ENCODE data around the gene IFNA16.
"Not testable (repeated sequence)": the region's sequence is repeated elsewhere in the genome, so short reads cannot be mapped to it uniquely, and the experiment has no call there.

The IFNA16 gene

DNA sequence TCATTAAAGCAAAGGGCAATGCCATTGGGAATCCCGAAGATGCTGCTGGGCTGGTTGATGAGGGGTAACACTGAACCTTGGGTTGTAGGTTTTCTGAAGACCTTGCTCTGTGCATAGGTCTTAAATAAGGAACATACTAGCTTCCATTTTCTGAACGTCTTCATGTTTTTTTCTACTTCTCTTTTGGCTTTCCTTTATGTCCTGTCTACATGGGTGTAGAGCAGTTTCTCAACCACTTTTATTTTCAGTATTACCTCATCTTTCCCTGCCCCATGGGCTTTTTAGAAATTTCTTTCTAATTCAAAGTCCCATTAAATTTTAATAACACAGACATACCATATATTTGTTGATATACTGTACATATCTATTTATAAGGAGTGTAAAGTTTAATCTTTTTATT, 22.8 kb upstream of the IFNA16 start, which contains the start of gene IFNA14:
TSS of gene IFNA14 (minus strand) at position 95 of the 400 bp plus-strand sequence. CDS start at position 25, 70 bp downstream.
- H3K4me1 ChIP-seq (ENCODE audit: insufficient read depth, insufficient read length): no peaks in the 10 kb centered on the region
- DNase-seq (ENCODE audit: low read depth, low spot score): no peak
- H3K4me3 ChIP-seq (ENCODE audit: insufficient read length, low read depth): no peak within 1 kb of the TSS
- H3K36me3 ChIP-seq (ENCODE audit: insufficient read depth, insufficient read length, low read length): no peaks in the 10 kb centered on the region
- TF ChIP-seq ZNF274 (IDR thresholded peaks at IDR 0.05; ENCODE audit: low read depth, low read length): no peak
- TF ChIP-seq YY1 (IDR thresholded peaks at IDR 0.05; ENCODE audit: insufficient read depth, insufficient read length): no peak
- no peak for TF ChIP-seq SUZ12 (IDR thresholded peaks at IDR 0.05; ENCODE audit: extremely low read depth, insufficient read depth, insufficient read length)
- H3K9me3 ChIP-seq (ENCODE audit: insufficient read depth, low read length): no peaks in the 10 kb centered on the region
- no peak within 1 kb of the TSS for H3K9ac ChIP-seq (ENCODE audit: insufficient read length, low read depth)
- no peaks in the 10 kb centered on the region for H3K27me3 ChIP-seq (ENCODE audit: insufficient read depth, insufficient read length)

DNA sequence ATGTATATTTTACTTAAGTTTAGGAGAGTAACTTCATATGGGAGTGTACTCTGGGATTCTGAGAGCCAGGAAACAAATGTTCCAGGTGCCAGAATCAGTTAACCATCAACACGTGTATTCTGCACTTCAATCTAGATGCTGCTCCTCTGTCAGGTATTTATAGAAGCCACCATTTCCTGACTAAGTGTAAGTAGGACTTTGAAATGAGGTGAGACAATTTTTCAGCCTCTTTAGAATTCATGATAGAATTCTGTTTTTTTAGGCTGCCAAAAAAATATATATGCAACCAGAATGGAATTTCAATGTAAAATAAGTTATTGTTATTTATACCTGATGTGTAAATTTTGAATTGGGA, 19.2 kb upstream of the IFNA16 start:
- not testable (repeated sequence) for H3K27me3 ChIP-seq (ENCODE audit: insufficient read depth, insufficient read length); DNase-seq (ENCODE audit: low read depth, low spot score)

DNA sequence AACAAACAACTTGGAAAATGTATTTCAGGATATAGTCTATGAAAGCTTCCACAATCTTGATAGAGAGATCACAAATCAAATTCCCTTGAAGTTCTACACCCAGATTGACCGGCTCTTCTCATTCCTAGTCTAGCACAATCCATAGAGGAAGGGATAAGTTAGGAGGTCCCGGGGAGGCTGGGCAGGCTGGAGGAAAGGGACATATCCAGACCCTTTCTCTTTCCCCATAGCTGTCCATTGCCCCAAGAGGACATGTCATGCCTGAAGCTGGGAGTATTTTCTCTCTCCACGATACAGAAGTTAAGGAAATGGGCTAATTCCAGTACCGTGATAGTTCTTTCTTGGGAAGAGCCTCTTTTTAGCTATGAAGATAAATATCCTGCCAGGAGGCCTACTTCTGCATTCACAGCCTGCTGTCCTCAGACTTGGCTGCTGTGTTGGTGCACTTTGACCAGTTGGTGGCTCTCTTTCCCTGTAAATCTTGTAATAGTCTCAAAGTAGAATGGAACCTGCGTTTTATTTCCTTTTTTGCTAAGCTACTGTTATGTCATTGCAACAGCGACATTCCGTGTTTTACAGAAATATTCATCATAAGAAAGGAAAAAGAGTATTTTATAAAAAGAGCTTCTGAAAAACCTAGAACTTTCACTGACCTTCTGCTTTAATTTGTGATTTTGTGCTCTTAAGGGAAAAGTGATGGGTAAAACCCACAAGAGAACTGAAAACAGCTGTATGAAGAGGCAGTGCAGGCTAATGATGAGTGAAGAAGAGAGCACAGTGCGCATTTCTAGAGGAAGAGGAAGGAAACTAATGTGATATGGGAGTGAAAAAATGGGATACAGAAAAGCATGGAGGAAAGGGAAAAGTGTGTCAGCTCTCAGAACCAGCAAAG, 18.6 kb upstream of the IFNA16 start:
- not testable (repeated sequence) for H3K36me3 ChIP-seq (ENCODE audit: insufficient read depth, insufficient read length, low read length); H3K4me1 ChIP-seq (ENCODE audit: insufficient read depth, insufficient read length); H3K9ac ChIP-seq (ENCODE audit: insufficient read length, low read depth); H3K9me3 ChIP-seq (ENCODE audit: insufficient read depth, low read length); H3K4me3 ChIP-seq (ENCODE audit: insufficient read length, low read depth); H3K27me3 ChIP-seq (ENCODE audit: insufficient read depth, insufficient read length); DNase-seq (ENCODE audit: low read depth, low spot score)

More for the DNA sequence above, 19.2 kb upstream of the IFNA16 start:
- H3K9ac ChIP-seq (ENCODE audit: insufficient read length, low read depth); H3K4me3 ChIP-seq (ENCODE audit: insufficient read length, low read depth); H3K36me3 ChIP-seq (ENCODE audit: insufficient read depth, insufficient read length, low read length); H3K9me3 ChIP-seq (ENCODE audit: insufficient read depth, low read length); H3K4me1 ChIP-seq (ENCODE audit: insufficient read depth, insufficient read length): not testable (repeated sequence)

DNA sequence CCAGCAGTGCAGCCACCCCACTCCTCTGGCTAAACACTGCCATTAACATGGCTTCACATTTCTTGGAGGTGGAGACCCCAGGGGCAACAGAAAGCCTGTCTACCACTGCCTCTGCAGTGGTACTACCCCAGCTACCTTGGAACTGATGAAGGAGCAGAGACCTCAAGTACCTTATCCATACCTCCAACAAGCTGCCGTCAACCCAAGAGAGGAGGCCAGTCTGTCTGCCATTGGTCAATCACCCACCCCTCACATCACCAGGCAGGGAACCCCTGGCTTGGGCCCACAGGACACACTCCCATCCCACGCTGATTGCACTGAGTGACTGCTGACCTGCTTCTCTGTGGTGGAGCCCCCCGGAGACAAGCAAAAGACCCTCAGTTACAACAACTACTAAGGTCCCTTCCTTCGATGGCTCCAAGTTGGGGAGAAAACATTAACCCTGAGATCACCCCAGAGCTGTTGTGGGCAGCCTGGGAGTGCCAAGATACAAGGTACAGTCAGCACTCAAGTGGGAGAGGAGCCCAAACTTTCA, 17.1 kb upstream of the IFNA16 start:
- no peaks in the 10 kb centered on the region for H3K36me3 ChIP-seq (ENCODE audit: insufficient read depth, insufficient read length, low read length)
- no peak for TF ChIP-seq YY1 (IDR thresholded peaks at IDR 0.05; ENCODE audit: insufficient read depth, insufficient read length)
- TF ChIP-seq ZNF274 (IDR thresholded peaks at IDR 0.05; ENCODE audit: low read depth, low read length): no peak
- TF ChIP-seq SUZ12 (IDR thresholded peaks at IDR 0.05; ENCODE audit: extremely low read depth, insufficient read depth, insufficient read length): no peak
- no peaks in the 10 kb centered on the region for H3K9me3 ChIP-seq (ENCODE audit: insufficient read depth, low read length)
- H3K4me3 ChIP-seq (ENCODE audit: insufficient read length, low read depth): no peak overlapping the region
- H3K9ac ChIP-seq (ENCODE audit: insufficient read length, low read depth): no peak overlapping the region
- no peaks in the 10 kb centered on the region for H3K27me3 ChIP-seq (ENCODE audit: insufficient read depth, insufficient read length)
- H3K4me1 ChIP-seq (ENCODE audit: insufficient read depth, insufficient read length): no peaks in the 10 kb centered on the region
- DNase-seq (ENCODE audit: low read depth, low spot score): no peak

DNA sequence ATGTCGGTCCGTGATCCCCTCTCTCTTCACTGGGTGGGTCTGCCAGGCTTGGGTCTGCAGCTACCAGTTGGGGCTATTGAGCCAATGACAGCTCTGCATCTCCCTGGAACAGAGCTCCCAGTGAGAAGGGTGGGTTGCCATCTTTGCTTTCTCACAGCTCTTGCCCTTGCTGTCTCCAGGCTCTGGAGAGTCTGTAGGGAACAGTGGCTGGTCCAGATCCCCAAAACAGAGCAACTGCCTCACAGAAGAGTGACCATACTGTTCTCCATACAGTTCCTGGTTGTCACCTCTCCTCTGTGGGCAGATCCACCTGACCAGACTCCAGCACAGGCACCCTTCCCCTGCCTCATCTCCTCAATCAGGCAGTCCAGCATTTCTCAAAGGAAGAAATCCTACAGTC, 16.1 kb upstream of the IFNA16 start:
- H3K9ac ChIP-seq (ENCODE audit: insufficient read length, low read depth): no peak overlapping the region
- TF ChIP-seq ZNF274 (IDR thresholded peaks at IDR 0.05; ENCODE audit: low read depth, low read length) (no peak), YY1 (IDR thresholded peaks at IDR 0.05; ENCODE audit: insufficient read depth, insufficient read length) (no peak), SUZ12 (IDR thresholded peaks at IDR 0.05; ENCODE audit: extremely low read depth, insufficient read depth, insufficient read length) (no peak)
- no peak for DNase-seq (ENCODE audit: low read depth, low spot score)

DNA sequence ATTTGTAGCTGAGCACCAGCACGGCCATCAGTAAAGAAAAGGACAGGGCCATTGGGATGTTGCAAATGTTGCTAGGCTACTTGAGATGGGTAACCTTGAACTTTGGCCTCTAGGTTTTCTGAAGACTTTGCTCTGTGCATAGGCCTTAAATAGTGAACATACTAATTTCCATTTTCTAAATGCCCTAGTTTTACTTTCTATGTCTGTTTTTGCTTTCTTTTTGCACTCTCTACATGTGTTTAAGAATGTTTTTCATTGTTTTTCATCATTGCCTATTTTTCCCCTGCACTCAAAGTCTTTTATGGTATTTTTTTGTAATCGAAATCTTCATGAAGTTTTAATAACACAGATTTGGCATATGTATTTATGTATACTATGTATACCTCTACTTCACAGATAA, 11.0 kb upstream of the IFNA16 start, which contains the start of gene IFNA17:
TSS of gene IFNA17 (minus strand) at position 101 of the 400 bp plus-strand sequence. CDS start at position 52, 49 bp downstream.
- no peak within 1 kb of the TSS for H3K4me3 ChIP-seq (ENCODE audit: insufficient read length, low read depth)
- no peaks in the 10 kb centered on the region for H3K4me1 ChIP-seq (ENCODE audit: insufficient read depth, insufficient read length)
- H3K36me3 ChIP-seq (ENCODE audit: insufficient read depth, insufficient read length, low read length): no peaks in the 10 kb centered on the region
- H3K9me3 ChIP-seq (ENCODE audit: insufficient read depth, low read length): no peaks in the 10 kb centered on the region
- no peak for TF ChIP-seq YY1 (IDR thresholded peaks at IDR 0.05; ENCODE audit: insufficient read depth, insufficient read length)
- TF ChIP-seq ZNF274 (IDR thresholded peaks at IDR 0.05; ENCODE audit: low read depth, low read length): no peak
- no peak for TF ChIP-seq SUZ12 (IDR thresholded peaks at IDR 0.05; ENCODE audit: extremely low read depth, insufficient read depth, insufficient read length)
- DNase-seq (ENCODE audit: low read depth, low spot score): no peak
- no peak within 1 kb of the TSS for H3K9ac ChIP-seq (ENCODE audit: insufficient read length, low read depth)
- H3K27me3 ChIP-seq (ENCODE audit: insufficient read depth, insufficient read length): no peaks in the 10 kb centered on the region

More for the DNA sequence above, 16.1 kb upstream of the IFNA16 start:
- Histone ChIP-seq H3K4me3 (ENCODE audit: insufficient read length, low read depth) (no peak overlapping the region), H3K36me3 (ENCODE audit: insufficient read depth, insufficient read length, low read length) (no peaks in the 10 kb centered on the region), H3K9me3 (ENCODE audit: insufficient read depth, low read length) (no peaks in the 10 kb centered on the region), H3K4me1 (ENCODE audit: insufficient read depth, insufficient read length) (no peaks in the 10 kb centered on the region), H3K27me3 (ENCODE audit: insufficient read depth, insufficient read length) (no peaks in the 10 kb centered on the region)

DNA sequence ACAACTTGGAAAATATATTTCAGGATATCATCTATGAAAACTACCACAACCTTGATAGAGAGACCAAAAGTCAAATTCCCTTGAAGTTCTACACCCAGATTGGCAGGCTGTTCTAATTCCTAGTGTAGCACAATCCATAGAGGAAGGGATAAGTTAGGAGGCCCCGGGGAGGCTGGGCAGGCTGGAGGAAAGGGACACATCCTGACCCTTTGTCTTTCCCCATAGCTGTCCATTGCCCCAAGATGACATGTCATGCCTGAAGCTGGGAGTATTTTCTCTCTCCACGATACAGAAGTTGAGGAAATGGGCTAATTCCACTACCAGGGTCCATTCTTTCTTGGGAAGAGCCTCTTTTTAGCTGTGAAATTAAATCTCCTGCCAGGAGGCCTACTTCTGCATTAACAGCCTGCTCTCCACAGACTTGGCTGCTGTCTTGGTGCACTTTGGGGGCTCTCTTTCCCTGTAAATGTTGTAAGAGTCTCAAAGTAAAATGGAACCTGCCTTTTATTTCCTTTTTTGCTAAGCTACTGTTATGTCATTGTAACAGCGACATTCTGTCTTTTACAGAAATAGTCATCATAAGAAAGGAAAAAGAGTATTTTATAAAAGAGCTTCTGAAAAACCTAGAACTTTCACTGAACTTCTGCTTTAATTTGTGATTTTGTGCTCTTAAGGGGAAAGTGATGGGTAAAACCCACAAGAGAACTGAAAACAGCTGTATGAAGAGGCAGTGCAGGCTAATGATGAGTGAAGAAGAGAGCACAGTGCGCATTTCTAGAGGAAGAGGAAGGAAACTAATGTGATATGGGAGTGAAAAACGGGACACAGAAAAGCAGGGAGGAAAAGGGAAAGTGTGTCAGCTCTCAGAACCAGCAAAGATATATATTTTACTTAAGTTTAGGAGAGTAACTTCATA, 3.4 kb downstream of the IFNA16 start:
- not testable (repeated sequence) for H3K4me3 ChIP-seq (ENCODE audit: insufficient read length, low read depth); DNase-seq (ENCODE audit: low read depth, low spot score); H3K36me3 ChIP-seq (ENCODE audit: insufficient read depth, insufficient read length, low read length); H3K9me3 ChIP-seq (ENCODE audit: insufficient read depth, low read length); H3K27me3 ChIP-seq (ENCODE audit: insufficient read depth, insufficient read length); H3K9ac ChIP-seq (ENCODE audit: insufficient read length, low read depth); H3K4me1 ChIP-seq (ENCODE audit: insufficient read depth, insufficient read length)

DNA sequence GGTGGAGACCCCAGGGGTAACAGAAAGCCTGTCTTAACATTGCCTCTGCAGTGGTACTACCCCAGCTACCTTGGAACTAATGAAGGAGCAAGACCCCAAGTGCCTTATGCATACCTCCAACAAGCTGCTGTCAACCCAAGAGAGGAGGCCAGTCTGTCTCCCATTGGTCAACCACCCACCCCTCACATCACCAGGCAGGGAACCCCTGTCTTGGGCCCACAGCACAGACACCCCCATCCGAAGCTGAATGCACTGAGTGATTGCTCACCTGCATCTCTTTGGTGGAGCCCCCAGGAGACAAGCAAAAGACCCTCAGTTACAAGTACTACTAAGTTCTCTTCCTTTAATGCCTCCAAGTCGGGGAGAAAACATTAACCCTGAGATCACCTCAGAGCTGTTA, 5.0 kb downstream of the IFNA16 start:
- H3K36me3 ChIP-seq (ENCODE audit: insufficient read depth, insufficient read length, low read length); H3K9me3 ChIP-seq (ENCODE audit: insufficient read depth, low read length); H3K9ac ChIP-seq (ENCODE audit: insufficient read length, low read depth); H3K4me1 ChIP-seq (ENCODE audit: insufficient read depth, insufficient read length); DNase-seq (ENCODE audit: low read depth, low spot score); H3K27me3 ChIP-seq (ENCODE audit: insufficient read depth, insufficient read length); H3K4me3 ChIP-seq (ENCODE audit: insufficient read length, low read depth): not testable (repeated sequence)

DNA sequence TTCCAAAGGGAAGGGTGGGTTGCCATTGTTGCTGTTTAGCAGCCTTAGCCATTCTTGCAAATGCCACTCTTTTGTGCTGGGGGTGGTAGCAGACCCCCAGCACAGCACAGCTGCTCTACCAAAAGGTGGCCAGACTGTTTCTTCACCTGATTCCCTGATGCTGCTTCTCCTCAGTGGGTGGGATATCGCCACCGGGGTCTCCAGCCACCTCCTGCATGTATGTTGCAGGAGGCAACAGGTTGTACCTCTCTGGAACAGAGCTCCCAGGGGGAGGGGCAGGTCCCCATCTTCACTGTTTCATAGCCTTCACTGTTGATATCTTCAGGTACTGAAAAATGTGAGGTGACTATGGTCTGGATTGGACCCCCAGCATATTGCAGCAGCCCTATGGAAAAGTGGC, 6.3 kb downstream of the IFNA16 start:
- H3K9ac ChIP-seq (ENCODE audit: insufficient read length, low read depth); H3K27me3 ChIP-seq (ENCODE audit: insufficient read depth, insufficient read length); H3K4me1 ChIP-seq (ENCODE audit: insufficient read depth, insufficient read length); DNase-seq (ENCODE audit: low read depth, low spot score); H3K36me3 ChIP-seq (ENCODE audit: insufficient read depth, insufficient read length, low read length); H3K4me3 ChIP-seq (ENCODE audit: insufficient read length, low read depth); H3K9me3 ChIP-seq (ENCODE audit: insufficient read depth, low read length): not testable (repeated sequence)

Data from NT2/D1 (cell line).